GM12864 (cell line): ENCODE data around the gene RPL34.

ENCODE experiments used
- DNase-seq: peaks from one replicate; pipeline ENCODE4 v3.0.0-alpha.2; 2011; ENCODE audit warnings: low read depth
- H3K4me3 ChIP-seq: 2 replicates; pipeline ENCODE4 v1.5.1; 2011; ENCODE audit warnings: mild to moderate bottlenecking, low read depth, low read length, control low read depth
- TF ChIP-seq, protein P1 (sequence below): IDR thresholded peaks from 2 replicates; pipeline ENCODE4 v1.5.1; 2011; ENCODE audit warnings: low read depth, mild to moderate bottlenecking, moderate library complexity, low read length, control low read depth, inconsistent platforms; ENCODE audit errors: missing control alignments

Gene RPL34

GRCh38 chr4:108622828-108623227, 2.5 kb downstream of the RPL34 start:
- H3K4me3 ChIP-seq: peak overlapping the region; percentile 0
- DNase-seq: no peak
- TF ChIP-seq, protein P1, sequence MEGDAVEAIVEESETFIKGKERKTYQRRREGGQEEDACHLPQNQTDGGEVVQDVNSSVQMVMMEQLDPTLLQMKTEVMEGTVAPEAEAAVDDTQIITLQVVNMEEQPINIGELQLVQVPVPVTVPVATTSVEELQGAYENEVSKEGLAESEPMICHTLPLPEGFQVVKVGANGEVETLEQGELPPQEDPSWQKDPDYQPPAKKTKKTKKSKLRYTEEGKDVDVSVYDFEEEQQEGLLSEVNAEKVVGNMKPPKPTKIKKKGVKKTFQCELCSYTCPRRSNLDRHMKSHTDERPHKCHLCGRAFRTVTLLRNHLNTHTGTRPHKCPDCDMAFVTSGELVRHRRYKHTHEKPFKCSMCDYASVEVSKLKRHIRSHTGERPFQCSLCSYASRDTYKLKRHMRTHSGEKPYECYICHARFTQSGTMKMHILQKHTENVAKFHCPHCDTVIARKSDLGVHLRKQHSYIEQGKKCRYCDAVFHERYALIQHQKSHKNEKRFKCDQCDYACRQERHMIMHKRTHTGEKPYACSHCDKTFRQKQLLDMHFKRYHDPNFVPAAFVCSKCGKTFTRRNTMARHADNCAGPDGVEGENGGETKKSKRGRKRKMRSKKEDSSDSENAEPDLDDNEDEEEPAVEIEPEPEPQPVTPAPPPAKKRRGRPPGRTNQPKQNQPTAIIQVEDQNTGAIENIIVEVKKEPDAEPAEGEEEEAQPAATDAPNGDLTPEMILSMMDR: no peak

DNA sequence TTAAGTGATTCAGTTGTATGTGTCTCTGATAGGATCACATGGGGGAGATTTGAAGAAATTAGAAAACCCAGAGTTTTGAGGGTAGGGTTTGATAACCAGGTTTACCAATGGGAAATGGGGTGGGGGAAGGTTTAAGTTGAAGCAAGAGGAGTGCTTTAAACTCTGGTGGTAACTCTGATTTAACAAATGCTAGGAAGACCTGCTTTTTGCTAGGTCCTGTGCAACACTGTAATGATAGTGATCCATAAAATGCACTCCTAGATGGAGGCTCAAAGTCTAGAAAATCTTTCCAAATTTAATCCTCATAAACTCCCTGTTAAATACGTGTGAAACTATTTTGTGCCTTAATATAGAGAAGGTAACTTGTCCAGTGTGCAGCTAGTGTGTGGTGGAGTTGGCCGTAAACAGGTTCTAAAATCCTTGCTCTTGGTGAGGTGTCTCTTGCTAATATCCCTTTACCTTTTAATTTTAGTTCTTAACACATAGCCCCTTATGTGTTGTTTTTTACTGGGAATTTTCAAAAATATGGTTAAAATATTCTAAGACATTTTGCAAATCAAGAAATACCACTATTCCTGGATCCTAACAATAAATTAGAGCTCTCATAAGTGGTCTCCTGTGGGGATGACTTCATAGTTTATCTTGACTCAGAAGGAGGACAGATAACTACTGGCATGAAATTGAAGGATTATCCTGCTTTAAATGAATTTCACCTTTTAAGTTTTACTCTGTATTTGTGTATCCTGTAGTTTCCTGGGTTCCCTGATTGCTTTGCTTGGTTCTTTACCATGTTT, 4.1 kb downstream of the RPL34 start:
- no peak for DNase-seq
- no peak overlapping the region for H3K4me3 ChIP-seq

DNA sequence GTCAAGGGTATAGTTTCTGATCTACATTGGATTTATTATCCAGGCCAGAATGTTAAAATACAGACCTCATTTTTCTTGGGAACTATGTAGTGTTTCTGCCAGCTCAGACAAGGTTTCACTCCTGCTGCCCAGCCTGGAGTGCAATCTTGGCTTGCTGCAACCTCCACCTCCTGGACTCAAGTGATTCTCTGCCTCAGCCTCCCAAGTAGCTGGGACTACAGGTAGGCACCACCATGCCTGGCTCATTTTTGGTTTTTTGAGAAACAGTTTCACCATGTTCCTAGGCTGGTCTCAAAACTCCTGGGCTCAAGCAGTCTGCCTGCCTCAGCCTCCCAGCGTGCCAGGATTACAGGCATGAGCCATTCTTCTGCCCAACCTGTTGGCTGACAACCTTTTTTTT, 5.7 kb downstream of the RPL34 start:
- DNase-seq: no peak
- TF ChIP-seq, protein P1: no peak
- H3K4me3 ChIP-seq: no peak overlapping the region

More for the DNA sequence above, 4.1 kb downstream of the RPL34 start:
- TF ChIP-seq, protein P1: no peak

DNA sequence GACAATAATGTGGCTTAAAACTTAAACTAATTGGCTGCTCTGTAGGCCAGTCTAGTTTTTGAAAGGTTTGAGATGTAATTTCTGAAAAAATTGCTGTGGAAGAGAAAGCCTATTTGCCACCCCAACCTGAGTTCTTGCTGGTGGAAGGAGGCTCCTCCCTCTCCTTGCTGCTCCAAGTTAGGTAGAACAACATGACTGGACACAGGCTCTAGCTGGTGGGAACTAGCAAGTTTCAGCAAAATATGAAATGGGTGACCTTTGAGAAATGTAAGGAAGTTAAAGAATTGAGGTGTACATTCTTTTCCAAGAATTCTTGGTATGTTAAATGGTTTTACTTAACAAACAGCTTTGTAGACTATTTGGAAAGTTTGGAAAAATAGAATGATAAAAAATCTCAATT, 8.0 kb downstream of the RPL34 start:
- no peak for DNase-seq
- no peak overlapping the region for H3K4me3 ChIP-seq
- TF ChIP-seq, protein P1: no peak

DNA sequence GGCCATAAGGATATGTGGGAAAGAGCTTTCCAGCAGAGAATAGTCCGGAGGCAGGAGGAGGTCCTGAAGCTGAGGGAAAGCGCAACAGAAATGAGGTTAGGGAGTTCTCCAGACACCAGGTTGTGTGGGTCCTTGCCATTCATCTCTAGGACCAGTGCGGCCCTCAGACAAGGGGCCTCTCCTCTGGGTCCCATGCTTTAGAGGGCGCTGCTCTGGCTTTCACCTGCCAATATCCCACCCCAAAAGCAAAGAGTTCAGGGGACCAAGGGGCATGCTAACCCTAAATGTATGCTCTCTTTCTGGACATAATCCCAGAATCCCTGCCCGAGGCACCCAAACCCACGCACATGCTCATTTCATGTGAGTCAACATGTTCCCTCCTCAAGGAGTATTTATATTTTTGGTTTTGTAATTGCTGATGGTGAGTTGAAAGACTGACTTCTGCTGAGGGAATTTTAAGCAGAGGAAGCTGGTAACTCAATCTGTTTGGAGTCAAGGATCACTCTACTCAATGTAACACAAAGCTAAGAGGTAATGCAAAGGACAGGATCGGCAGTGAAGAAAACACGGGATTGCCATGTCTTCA, 14.8 kb downstream of the RPL34 start:
- DNase-seq: no peak
- TF ChIP-seq, protein P1: no peak
- H3K4me3 ChIP-seq: no peak overlapping the region

DNA sequence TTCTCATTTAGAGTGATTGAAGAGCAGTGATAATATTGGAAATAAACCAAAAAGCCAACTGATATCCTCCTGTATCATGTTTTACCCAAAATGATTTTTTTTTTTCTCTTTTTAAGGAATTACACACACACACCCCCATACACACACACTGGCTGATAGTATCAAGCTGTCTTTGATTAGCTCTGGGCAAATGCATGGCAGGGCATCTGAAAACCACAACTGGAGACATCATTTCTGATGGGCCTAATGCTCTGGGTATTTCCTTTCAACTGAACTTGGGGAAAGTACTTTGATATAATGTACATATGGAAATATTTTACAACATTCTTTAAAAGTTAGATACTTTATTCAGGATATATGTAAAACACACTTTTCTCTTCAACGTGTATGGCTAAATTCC, 15.9 kb downstream of the RPL34 start:
- TF ChIP-seq, protein P1: no peak
- no peak for DNase-seq
- no peak overlapping the region for H3K4me3 ChIP-seq
